Mammary epithelial cell (primary cell): ENCODE results near the gene TSR2.

Experiments used
- EZH2 ChIP-seq: IDR thresholded peaks from 2 replicates; pipeline ENCODE4 v1.6.1; 2012; ENCODE audit warnings: low read length, inconsistent platforms, borderline replicate concordance
- TF ChIP-seq, protein P1 (sequence below), 2 donors: IDR thresholded peaks in 1 of 2; conservative IDR thresholded peaks in 1 of 2; 2 replicates each; pipeline ENCODE4 v1.5.1; 2011 to 2012; ENCODE audit warnings: inconsistent platforms in 2 of 2, low read length in 2 of 2, mild to moderate bottlenecking in 2 of 2, control low read depth in 1 of 2, low read depth in 1 of 2; ENCODE audit not compliant: insufficient read depth in 1 of 2; ENCODE audit errors: extremely low read depth in 1 of 2

DNA sequence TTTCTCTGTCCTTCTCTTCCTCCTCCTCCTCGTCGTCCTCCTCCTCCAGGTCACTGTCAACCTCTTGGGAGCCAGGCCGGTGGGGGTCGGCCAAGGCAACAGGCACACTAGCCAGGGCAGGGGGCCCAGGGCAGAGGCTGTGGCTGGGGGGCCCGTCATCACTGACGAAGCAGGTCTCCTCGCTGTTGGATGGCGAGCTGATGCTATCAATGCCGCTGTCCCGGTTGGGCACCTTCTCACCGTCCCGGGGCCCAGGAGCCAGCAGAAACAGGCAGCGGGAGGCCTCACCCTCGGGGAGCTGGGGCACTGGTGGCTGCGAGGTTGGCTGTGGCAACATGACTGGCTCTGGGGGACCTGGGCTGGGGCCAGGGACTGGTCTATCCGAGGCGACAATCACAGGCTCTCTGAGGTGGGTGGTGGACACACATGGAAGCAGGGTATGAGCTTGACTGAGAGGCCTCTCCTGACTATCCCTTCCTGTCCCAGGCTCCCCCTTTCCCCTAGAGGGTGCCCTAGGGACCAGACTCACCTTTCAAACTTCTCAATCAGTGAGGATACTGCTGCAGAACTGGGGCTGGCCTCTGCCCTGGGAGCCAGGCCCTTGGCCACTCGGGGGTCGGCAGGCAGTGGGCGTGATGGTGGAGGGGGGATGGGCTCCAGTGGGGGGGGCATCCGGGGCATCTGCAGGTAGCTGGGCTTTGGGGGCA lies 30.0 kb downstream of the TSR2 start:
- TF ChIP-seq EZH2 = no peak
- TF ChIP-seq, protein P1, sequence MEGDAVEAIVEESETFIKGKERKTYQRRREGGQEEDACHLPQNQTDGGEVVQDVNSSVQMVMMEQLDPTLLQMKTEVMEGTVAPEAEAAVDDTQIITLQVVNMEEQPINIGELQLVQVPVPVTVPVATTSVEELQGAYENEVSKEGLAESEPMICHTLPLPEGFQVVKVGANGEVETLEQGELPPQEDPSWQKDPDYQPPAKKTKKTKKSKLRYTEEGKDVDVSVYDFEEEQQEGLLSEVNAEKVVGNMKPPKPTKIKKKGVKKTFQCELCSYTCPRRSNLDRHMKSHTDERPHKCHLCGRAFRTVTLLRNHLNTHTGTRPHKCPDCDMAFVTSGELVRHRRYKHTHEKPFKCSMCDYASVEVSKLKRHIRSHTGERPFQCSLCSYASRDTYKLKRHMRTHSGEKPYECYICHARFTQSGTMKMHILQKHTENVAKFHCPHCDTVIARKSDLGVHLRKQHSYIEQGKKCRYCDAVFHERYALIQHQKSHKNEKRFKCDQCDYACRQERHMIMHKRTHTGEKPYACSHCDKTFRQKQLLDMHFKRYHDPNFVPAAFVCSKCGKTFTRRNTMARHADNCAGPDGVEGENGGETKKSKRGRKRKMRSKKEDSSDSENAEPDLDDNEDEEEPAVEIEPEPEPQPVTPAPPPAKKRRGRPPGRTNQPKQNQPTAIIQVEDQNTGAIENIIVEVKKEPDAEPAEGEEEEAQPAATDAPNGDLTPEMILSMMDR (conservative IDR thresholded peaks at IDR 0.05 in 1 of 2, IDR thresholded peaks at IDR 0.05 in 1 of 2; ENCODE audit: extremely low read depth in 1 of 2, insufficient read depth in 1 of 2, low read depth in 1 of 2, low read length in 2 of 2) = no peak
